OCI-LY7 (cell line): Measurements from ENCODE around the gene ANAPC1. TPM values are rescaled to one million over a fixed set of nuclear protein-coding genes. Genes with fewer than 3 reads are reported as not detected.
A peak's percentile ranks its signal among the peaks of the same experiment; 100 is the strongest.
"Not testable (repeated sequence)": the region's sequence is repeated elsewhere in the genome, so short reads cannot be mapped to it uniquely, and the experiment has no call there.

Experiments used
- BruUV-seq: library from RNA; stranded (reverse); fragments of 400-500 nt; replicated peaks from 2 replicates; lab custom pipeline; 2021; lab: Mats Ljungman, UMichigan
- CTCF ChIA-PET: fragments of 300-600 bp; sonication (Branson Sonifier 250); formaldehyde crosslinking; loops from one replicate; lab custom pipeline; 2022; ENCODE audit warnings: antibody characterized with exemption; ENCODE audit not compliant: unreplicated experiment; lab: Charles Lee
- POLR2A ChIA-PET: fragments of 300-600 bp; sonication (Branson Sonifier 250); formaldehyde crosslinking; loops from one replicate; lab custom pipeline; 2022; ENCODE audit warnings: antibody characterized with exemption; lab: Charles Lee
- DNase-seq: peaks from one replicate; pipeline ENCODE4 v3.0.0-alpha.2; 2015; ENCODE audit warnings: low spot score
- H2AFZ ChIP-seq: fragments of 200-600 bp; sonication (generic), shearing (Covaris generic); 2 replicates; pipeline ENCODE4 v1.6.1; 2014; ENCODE audit warnings: mild to moderate bottlenecking, antibody characterized with exemption, low read length, moderate library complexity
- H3K27ac ChIP-seq: fragments of 200-600 bp; sonication (generic); 2 replicates; pipeline ENCODE4 v1.5.1; 2014; ENCODE audit warnings: mixed run types, low read depth, mild to moderate bottlenecking, moderate library complexity, low read length, inconsistent platforms; ENCODE audit not compliant: poor library complexity, severe bottlenecking
- H3K36me3 ChIP-seq: fragments of 200-600 bp; sonication (generic); 2 replicates; pipeline ENCODE4 v1.6.1; 2014; ENCODE audit warnings: mild to moderate bottlenecking, antibody characterized with exemption, low read length, moderate library complexity, mixed read lengths; ENCODE audit not compliant: insufficient read depth
- H3K4me1 ChIP-seq: fragments of 200-600 bp; sonication (generic); 2 replicates; pipeline ENCODE4 v1.5.1; 2014; ENCODE audit warnings: mild to moderate bottlenecking, low read length; ENCODE audit not compliant: insufficient read depth, poor library complexity, severe bottlenecking
- H3K4me2 ChIP-seq: fragments of 200-600 bp; sonication (generic); 2 replicates; pipeline ENCODE4 v1.6.1; 2014; ENCODE audit warnings: mild to moderate bottlenecking, low read length
- H3K4me3 ChIP-seq: fragments of 200-600 bp; sonication (generic); 2 replicates; pipeline ENCODE4 v1.5.1; 2014; ENCODE audit warnings: mild to moderate bottlenecking, low read depth, low read length; ENCODE audit not compliant: poor library complexity, severe bottlenecking
- H3K79me2 ChIP-seq: fragments of 200-600 bp; sonication (generic); 2 replicates; pipeline ENCODE4 v1.6.1; 2016; ENCODE audit warnings: low read depth, mild to moderate bottlenecking, low read length, moderate library complexity, mixed read lengths; ENCODE audit not compliant: insufficient read depth
- H3K9me2 ChIP-seq: fragments of 200-600 bp; sonication (generic); 2 replicates; pipeline ENCODE4 v1.6.1; 2016; ENCODE audit warnings: mild to moderate bottlenecking, low read length, mixed read lengths; ENCODE audit not compliant: insufficient read depth
- H3K9me3 ChIP-seq: fragments of 200-600 bp; sonication (generic); 2 replicates; pipeline ENCODE4 v1.6.1; 2014; ENCODE audit warnings: mild to moderate bottlenecking, mixed run types, low read length, mixed read lengths
- H4K20me1 ChIP-seq: fragments of 200-600 bp; sonication (generic); 2 replicates; pipeline ENCODE4 v1.6.1; 2014; ENCODE audit warnings: mild to moderate bottlenecking, antibody characterized with exemption, low read length, moderate library complexity, mixed read lengths; ENCODE audit not compliant: insufficient read depth
- intact Hi-C: fragments of 100-400 bp; cut with micrococcal nuclease; formaldehyde crosslinking; loops from one replicate; pipeline ENCODE4 v1.10.0; 2022; ENCODE audit not compliant: unreplicated experiment
- total RNA-seq, 2 experiments: library from RNA; depleted of rRNA in 1 of 2; stranded (reverse); fragments of >200 nt in 1 of 2; shearing (Covaris generic) in 1 of 2; gene quantifications; 2 replicates each; pipeline ENCODE4 v1.2.3, GENCODE V29; 2014 to 2022
- TF ChIP-seq, protein P1 (sequence below): fragments of 200-600 bp; sonication (generic); conservative IDR thresholded peaks from 2 replicates; pipeline ENCODE4 v1.5.1; 2014; ENCODE audit warnings: mild to moderate bottlenecking, antibody characterized with exemption, low read length, moderate library complexity, mixed read lengths

The ANAPC1 gene
- total RNA-seq, 2 experiments from 2014 or later = 103 to 131 TPM

DNA sequence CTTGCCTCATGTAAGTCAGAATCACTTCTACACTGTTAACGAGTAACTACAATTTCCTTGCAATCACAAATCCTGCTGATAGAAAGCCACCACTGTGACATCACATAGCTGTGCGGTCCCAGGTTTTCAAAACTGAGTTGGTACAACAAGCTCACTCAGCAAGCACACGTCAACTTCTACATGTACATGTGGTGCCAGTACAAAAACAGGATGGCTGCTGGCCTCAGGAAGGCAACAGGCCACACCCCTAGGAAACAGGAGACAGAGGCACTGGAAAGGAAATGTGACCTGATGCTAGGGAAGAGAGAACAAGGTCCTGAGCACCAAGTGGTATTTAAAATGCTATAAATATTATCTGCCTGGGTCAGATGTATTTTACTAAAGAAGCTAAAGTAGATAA is 107.7 kb downstream of the ANAPC1 start:
- POLR2A ChIA-PET, H3K79me2 ChIP-seq, H3K9me2 ChIP-seq, H4K20me1 ChIP-seq, intact Hi-C loops, CTCF ChIA-PET, H3K9me3 ChIP-seq, BruUV-seq, DNase-seq, H3K4me2 ChIP-seq, H3K4me3 ChIP-seq, H3K27ac ChIP-seq, H3K4me1 ChIP-seq, H2AFZ ChIP-seq: not testable (repeated sequence)
- H3K36me3 ChIP-seq = peaks cover 11% of the 10 kb centered on the region

GRCh38 chr2:111772180-111772579 is 111.8 kb downstream of the ANAPC1 start:
- H3K36me3 ChIP-seq = peaks cover 14% of the 10 kb centered on the region
- intact Hi-C loops, H3K9me3 ChIP-seq, H3K4me1 ChIP-seq, H3K4me3 ChIP-seq, H3K4me2 ChIP-seq, H3K27ac ChIP-seq, H4K20me1 ChIP-seq, BruUV-seq, DNase-seq, POLR2A ChIA-PET, H2AFZ ChIP-seq, H3K79me2 ChIP-seq, H3K9me2 ChIP-seq, CTCF ChIA-PET: not testable (repeated sequence)
- TF ChIP-seq, protein P1, sequence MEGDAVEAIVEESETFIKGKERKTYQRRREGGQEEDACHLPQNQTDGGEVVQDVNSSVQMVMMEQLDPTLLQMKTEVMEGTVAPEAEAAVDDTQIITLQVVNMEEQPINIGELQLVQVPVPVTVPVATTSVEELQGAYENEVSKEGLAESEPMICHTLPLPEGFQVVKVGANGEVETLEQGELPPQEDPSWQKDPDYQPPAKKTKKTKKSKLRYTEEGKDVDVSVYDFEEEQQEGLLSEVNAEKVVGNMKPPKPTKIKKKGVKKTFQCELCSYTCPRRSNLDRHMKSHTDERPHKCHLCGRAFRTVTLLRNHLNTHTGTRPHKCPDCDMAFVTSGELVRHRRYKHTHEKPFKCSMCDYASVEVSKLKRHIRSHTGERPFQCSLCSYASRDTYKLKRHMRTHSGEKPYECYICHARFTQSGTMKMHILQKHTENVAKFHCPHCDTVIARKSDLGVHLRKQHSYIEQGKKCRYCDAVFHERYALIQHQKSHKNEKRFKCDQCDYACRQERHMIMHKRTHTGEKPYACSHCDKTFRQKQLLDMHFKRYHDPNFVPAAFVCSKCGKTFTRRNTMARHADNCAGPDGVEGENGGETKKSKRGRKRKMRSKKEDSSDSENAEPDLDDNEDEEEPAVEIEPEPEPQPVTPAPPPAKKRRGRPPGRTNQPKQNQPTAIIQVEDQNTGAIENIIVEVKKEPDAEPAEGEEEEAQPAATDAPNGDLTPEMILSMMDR = peak; percentile 19; the same call in 1 of the 2 replicates

DNA sequence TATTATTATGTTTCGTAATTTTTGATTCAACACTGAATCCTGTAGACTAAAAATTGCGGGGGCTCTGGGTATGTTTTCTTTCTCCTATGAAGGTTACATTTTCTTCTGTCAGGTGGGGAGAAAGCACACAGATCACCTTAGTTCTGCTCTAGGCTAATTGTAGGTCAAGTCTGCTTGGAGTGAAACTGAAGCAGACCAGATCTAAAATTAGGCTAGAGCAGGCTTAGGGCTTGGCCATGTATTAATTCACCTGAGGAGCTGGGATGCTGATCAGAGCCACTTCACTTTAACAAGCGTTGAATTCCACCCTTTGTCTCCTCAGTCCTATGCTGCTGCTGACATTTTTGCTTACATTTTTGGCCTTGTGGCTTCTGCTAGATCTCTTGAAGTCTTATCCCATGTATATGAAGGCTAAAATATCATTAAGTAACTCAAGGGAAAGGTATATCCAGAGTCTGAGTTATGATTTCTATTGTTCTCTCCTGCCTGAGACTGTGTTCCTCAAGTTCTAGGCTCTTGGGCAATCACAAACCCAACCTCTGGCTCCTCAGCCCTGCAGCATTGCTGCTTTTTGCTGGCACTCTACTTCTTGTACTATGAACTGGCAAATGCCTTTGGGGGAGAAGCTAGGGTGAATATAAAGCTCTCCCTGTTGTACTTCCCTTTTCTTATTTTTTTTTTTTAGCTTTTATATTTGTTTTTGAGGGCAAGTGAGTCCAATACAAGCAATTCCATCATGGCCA is 112.9 kb downstream of the ANAPC1 start:
- CTCF ChIA-PET, H3K9me2 ChIP-seq, DNase-seq, POLR2A ChIA-PET, H2AFZ ChIP-seq, H3K4me3 ChIP-seq, BruUV-seq, H3K27ac ChIP-seq, H3K4me2 ChIP-seq, H3K4me1 ChIP-seq, H3K79me2 ChIP-seq, H4K20me1 ChIP-seq, intact Hi-C loops, H3K9me3 ChIP-seq: not testable (repeated sequence)
- peaks cover 14% of the 10 kb centered on the region for H3K36me3 ChIP-seq

- H3K4me3 ChIP-seq, H3K36me3 ChIP-seq, BruUV-seq, H4K20me1 ChIP-seq, H3K4me1 ChIP-seq, H3K4me2 ChIP-seq, intact Hi-C loops, H3K9me3 ChIP-seq, H3K27ac ChIP-seq, DNase-seq, H2AFZ ChIP-seq, POLR2A ChIA-PET, H3K79me2 ChIP-seq, H3K9me2 ChIP-seq, CTCF ChIA-PET: not testable (repeated sequence)
Measured at GRCh38 chr2:111768266-111769190, 115.5 kb downstream of the ANAPC1 start.

DNA sequence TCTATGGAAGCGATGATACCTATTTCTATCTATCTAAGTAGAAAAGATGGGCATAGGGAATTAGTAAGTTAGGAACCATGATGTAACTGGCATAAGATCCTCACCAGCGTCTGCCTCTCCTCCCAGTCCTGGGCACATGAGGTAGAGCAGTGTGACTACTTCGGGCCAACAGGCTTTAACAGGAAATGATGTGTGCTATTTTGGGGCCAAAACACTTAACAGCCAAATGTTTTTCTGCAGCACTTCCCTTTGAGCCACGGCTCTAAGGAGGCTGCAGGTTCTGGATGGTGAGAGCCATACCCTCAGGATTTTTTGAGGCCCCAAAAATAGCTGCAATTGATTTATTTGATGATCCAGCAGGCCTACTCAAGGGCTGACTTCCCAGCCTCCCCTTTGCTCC is 116.9 kb downstream of the ANAPC1 start:
- H3K4me3 ChIP-seq, POLR2A ChIA-PET, H3K4me1 ChIP-seq, H2AFZ ChIP-seq, H3K36me3 ChIP-seq, H3K9me3 ChIP-seq, H3K9me2 ChIP-seq, H3K4me2 ChIP-seq, H4K20me1 ChIP-seq, CTCF ChIA-PET, intact Hi-C loops, H3K27ac ChIP-seq, H3K79me2 ChIP-seq, BruUV-seq: not testable (repeated sequence)
- DNase-seq = peak; percentile 23
